ENCODE measurements around the gene NUDCD3.
"Not testable (repeated sequence)": the region's sequence is repeated elsewhere in the genome, so short reads cannot be mapped to it uniquely, and the experiment has no call there.

NUDCD3 gene

GRCh38 chr7:44518761-44519160 is 28.3 kb upstream of the NUDCD3 start:
- DNase-seq (ENCODE audit: low spot score): no peak

GRCh38 chr7:44517175-44517574 is 26.7 kb upstream of the NUDCD3 start:
- DNase-seq (ENCODE audit: low spot score): no peak

GRCh38 chr7:44515590-44516268 is 25.3 kb upstream of the NUDCD3 start:
- no peak for DNase-seq (ENCODE audit: low spot score)

GRCh38 chr7:44512736-44513135 is 22.3 kb upstream of the NUDCD3 start:
- DNase-seq (ENCODE audit: low spot score): no peak

- no peak for DNase-seq (ENCODE audit: low spot score)
These were observed 21.5 kb upstream of the NUDCD3 start for GRCh38 chr7:44511863-44512468.

- no peak for DNase-seq (ENCODE audit: low spot score)
These were observed 20.8 kb upstream of the NUDCD3 start for GRCh38 chr7:44511236-44511635.

- no peak for DNase-seq (ENCODE audit: low spot score)
These were observed 18.0 kb upstream of the NUDCD3 start for GRCh38 chr7:44508328-44509030.

- DNase-seq (ENCODE audit: low spot score): not testable (repeated sequence)
These were observed 16.3 kb upstream of the NUDCD3 start for GRCh38 chr7:44506592-44507288.

GRCh38 chr7:44505595-44505994 is 15.1 kb upstream of the NUDCD3 start:
- DNase-seq (ENCODE audit: low spot score): no peak

- DNase-seq (ENCODE audit: low spot score): no peak
These were observed 7.9 kb upstream of the NUDCD3 start for GRCh38 chr7:44498230-44498954.

- no peak for DNase-seq (ENCODE audit: low spot score)
These were observed 6.9 kb upstream of the NUDCD3 start for GRCh38 chr7:44497155-44498027.

GRCh38 chr7:44496385-44496784 is 5.9 kb upstream of the NUDCD3 start:
- no peak for DNase-seq (ENCODE audit: low spot score)

- no peak for DNase-seq (ENCODE audit: low spot score)
These were observed 4.5 kb upstream of the NUDCD3 start for GRCh38 chr7:44494960-44495359.

GRCh38 chr7:44491229-44491628 is 771 bp upstream of the NUDCD3 start:
- DNase-seq (ENCODE audit: low spot score): no peak

GRCh38 chr7:44489955-44490350 is 505 bp downstream of the NUDCD3 start:
- peak; percentile 9 for DNase-seq (ENCODE audit: low spot score)

- no peak for DNase-seq (ENCODE audit: low spot score)
These were observed 1.5 kb downstream of the NUDCD3 start for GRCh38 chr7:44488955-44489354.

- DNase-seq (ENCODE audit: low spot score): no peak
These were observed 3.8 kb downstream of the NUDCD3 start for GRCh38 chr7:44486693-44487092.

- no peak for DNase-seq (ENCODE audit: low spot score)
These were observed 4.5 kb downstream of the NUDCD3 start for GRCh38 chr7:44486001-44486400.

GRCh38 chr7:44484482-44485313 is 5.8 kb downstream of the NUDCD3 start:
- DNase-seq (ENCODE audit: low spot score): no peak

All from SK-N-DZ (cell line).